ENCODE results near the gene RPN2. TPM values are rescaled to one million over a fixed set of nuclear protein-coding genes. Genes with fewer than 3 reads are reported as not detected.
"Not testable (repeated sequence)": the region's sequence is repeated elsewhere in the genome, so short reads cannot be mapped to it uniquely, and the experiment has no call there.

RPN2 gene
- polyA plus RNA-seq, 1 of the 3 experiments (the other 2 are of a cell fraction) = 420 TPM

- CTCF ChIA-PET = not testable (repeated sequence)
- WGBS (ENCODE audit: low lambda C conversion rate) = 80% methylated on average over 1 of the region's 33 CpGs
Measured at GRCh38 chr20:37150864-37151263, 28.3 kb upstream of the RPN2 start.

GRCh38 chr20:37151529-37151928 is 27.6 kb upstream of the RPN2 start:
- H3K9me3 ChIP-seq = no peaks in the 10 kb centered on the region
- H3K27ac ChIP-seq (ENCODE audit: low read depth in 2 of 2, low read length in 1 of 2) = no peak overlapping the region
- H3K36me3 ChIP-seq (replicated peaks in 1 of 2; ENCODE audit: control insufficient read depth in 1 of 2, insufficient read depth in 2 of 2, low read length in 1 of 2) = no peaks in the 10 kb centered on the region
- no peaks in the 10 kb centered on the region for H3K27me3 ChIP-seq (ENCODE audit: insufficient read depth)
- WGBS (ENCODE audit: low lambda C conversion rate) = 69% methylated on average over 3 of the region's 4 CpGs
- H3K9me2 ChIP-seq = no peaks in the 10 kb centered on the region
- ChIA-PET CTCF (no interaction called here), POLR2A (no interaction called here)
- H3K9ac ChIP-seq = no peak overlapping the region
- no peaks in the 10 kb centered on the region for H3F3A ChIP-seq (replicated peaks; ENCODE audit: insufficient read depth)
- no peak overlapping the region for H2AFZ ChIP-seq (ENCODE audit: low read depth)
- H3K4me3 ChIP-seq (ENCODE audit: low read depth in 2 of 2, low read length in 1 of 2) = no peak overlapping the region
- TF ChIP-seq MEF2A (IDR thresholded peaks at IDR 0.05; ENCODE audit: borderline replicate concordance, low read depth) (no peak), ELF1 (IDR thresholded peaks at IDR 0.05) (no peak), CHD2 (IDR thresholded peaks at IDR 0.05; ENCODE audit: low read length, partially characterized antibody) (no peak), EP300 (IDR thresholded peaks at IDR 0.05; ENCODE audit: borderline replicate concordance in 1 of 2, low read depth in 1 of 2, low read length in 1 of 2) (no peak), NFIC (IDR thresholded peaks at IDR 0.05; ENCODE audit: borderline replicate concordance) (no peak), RCOR1 (IDR thresholded peaks at IDR 0.05; ENCODE audit: low read length) (no peak), SIN3A (IDR thresholded peaks at IDR 0.05; ENCODE audit: borderline replicate concordance, low read depth, low read length) (no peak), GABPA (IDR thresholded peaks at IDR 0.05; ENCODE audit: low read depth) (no peak), FOXJ3 (CRISPR knock-in tag; IDR thresholded peaks at IDR 0.05) (no peak), GATA2 (CRISPR knock-in tag; IDR thresholded peaks at IDR 0.05) (no peak), RXRA (IDR thresholded peaks at IDR 0.05; ENCODE audit: borderline replicate concordance, low read depth) (no peak)
- H3K4me2 ChIP-seq = no peak overlapping the region
- no peaks in the 10 kb centered on the region for H3K79me2 ChIP-seq (ENCODE audit: insufficient read depth)
- no peaks in the 10 kb centered on the region for H3K4me1 ChIP-seq (ENCODE audit: control insufficient read depth in 1 of 2, insufficient read depth in 2 of 2, low read depth in 1 of 2, low read length in 1 of 2)
- DNase-seq = no peak
- no peaks in the 10 kb centered on the region for H4K20me1 ChIP-seq (ENCODE audit: insufficient read depth)

More at GRCh38 chr20:37150864-37151263, 28.3 kb upstream of the RPN2 start:
- H3K4me3 ChIP-seq (ENCODE audit: low read depth in 2 of 2, low read length in 1 of 2); POLR2A ChIA-PET; H4K20me1 ChIP-seq (ENCODE audit: insufficient read depth); H3K27ac ChIP-seq (ENCODE audit: low read depth in 2 of 2, low read length in 1 of 2); H3K9me2 ChIP-seq; H2AFZ ChIP-seq (ENCODE audit: low read depth); H3K27me3 ChIP-seq (ENCODE audit: insufficient read depth); H3K79me2 ChIP-seq (ENCODE audit: insufficient read depth); H3K36me3 ChIP-seq (replicated peaks in 1 of 2; ENCODE audit: control insufficient read depth in 1 of 2, insufficient read depth in 2 of 2, low read length in 1 of 2); H3K4me1 ChIP-seq (ENCODE audit: control insufficient read depth in 1 of 2, insufficient read depth in 2 of 2, low read depth in 1 of 2, low read length in 1 of 2); H3K4me2 ChIP-seq; H3F3A ChIP-seq (replicated peaks; ENCODE audit: insufficient read depth); DNase-seq; H3K9ac ChIP-seq; H3K9me3 ChIP-seq: not testable (repeated sequence)

- Histone ChIP-seq H3K27me3 (ENCODE audit: insufficient read depth) (no peaks in the 10 kb centered on the region), H3K36me3 (replicated peaks in 1 of 2; ENCODE audit: control insufficient read depth in 1 of 2, insufficient read depth in 2 of 2, low read length in 1 of 2) (no peaks in the 10 kb centered on the region), H2AFZ (ENCODE audit: low read depth) (no peak overlapping the region), H3K27ac (ENCODE audit: low read depth in 2 of 2, low read length in 1 of 2) (no peak overlapping the region), H3K79me2 (ENCODE audit: insufficient read depth) (no peaks in the 10 kb centered on the region), H3K9me3 (no peaks in the 10 kb centered on the region), H3K4me1 (ENCODE audit: control insufficient read depth in 1 of 2, insufficient read depth in 2 of 2, low read depth in 1 of 2, low read length in 1 of 2) (no peaks in the 10 kb centered on the region), H3K9ac (no peak overlapping the region), H3K9me2 (no peaks in the 10 kb centered on the region), H4K20me1 (ENCODE audit: insufficient read depth) (no peaks in the 10 kb centered on the region), H3K4me3 (ENCODE audit: low read depth in 2 of 2, low read length in 1 of 2) (no peak overlapping the region), H3F3A (replicated peaks; ENCODE audit: insufficient read depth) (no peaks in the 10 kb centered on the region), H3K4me2 (no peak overlapping the region)
- no peak for DNase-seq
- POLR2A ChIA-PET = no interaction called here
- 88% methylated on average over 7 of the region's 7 CpGs for whole genome bisulfite sequencing (ENCODE audit: low lambda C conversion rate)
- no peak for TF ChIP-seq EZH2phosphoT487 (IDR thresholded peaks at IDR 0.05; ENCODE audit: borderline replicate concordance, low read depth)
- TF ChIP-seq GABPA (IDR thresholded peaks at IDR 0.05; ENCODE audit: low read depth) = no peak
- no peak for TF ChIP-seq NFIC (IDR thresholded peaks at IDR 0.05; ENCODE audit: borderline replicate concordance)
- no peak for TF ChIP-seq MEF2A (IDR thresholded peaks at IDR 0.05; ENCODE audit: borderline replicate concordance, low read depth)
- TF ChIP-seq RAD21 (IDR thresholded peaks at IDR 0.05; ENCODE audit: low read length) = no peak
- no peak for TF ChIP-seq TAF1 (IDR thresholded peaks at IDR 0.05; ENCODE audit: borderline replicate concordance, low read depth, low read length)
- no peak for TF ChIP-seq SIN3A (IDR thresholded peaks at IDR 0.05; ENCODE audit: borderline replicate concordance, low read depth, low read length)
- no peak for TF ChIP-seq TCF12 (IDR thresholded peaks at IDR 0.05)
- TF ChIP-seq FOXJ3 (CRISPR knock-in tag; IDR thresholded peaks at IDR 0.05) = no peak
- TF ChIP-seq USF1 (IDR thresholded peaks at IDR 0.05; ENCODE audit: borderline replicate concordance, low read depth) = no peak
- TF ChIP-seq, protein P1, sequence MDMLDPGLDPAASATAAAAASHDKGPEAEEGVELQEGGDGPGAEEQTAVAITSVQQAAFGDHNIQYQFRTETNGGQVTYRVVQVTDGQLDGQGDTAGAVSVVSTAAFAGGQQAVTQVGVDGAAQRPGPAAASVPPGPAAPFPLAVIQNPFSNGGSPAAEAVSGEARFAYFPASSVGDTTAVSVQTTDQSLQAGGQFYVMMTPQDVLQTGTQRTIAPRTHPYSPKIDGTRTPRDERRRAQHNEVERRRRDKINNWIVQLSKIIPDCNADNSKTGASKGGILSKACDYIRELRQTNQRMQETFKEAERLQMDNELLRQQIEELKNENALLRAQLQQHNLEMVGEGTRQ (IDR thresholded peaks at IDR 0.05; ENCODE audit: borderline replicate concordance, low read depth, low read length) = no peak
- no peak for TF ChIP-seq JUND (IDR thresholded peaks at IDR 0.05)
- TF ChIP-seq MXI1 (IDR thresholded peaks at IDR 0.05; ENCODE audit: low read depth, low read length) = no peak
- no peak for TF ChIP-seq RFX5 (IDR thresholded peaks at IDR 0.05; ENCODE audit: low read length)
- no peak for TF ChIP-seq FOXM1 (IDR thresholded peaks at IDR 0.05; ENCODE audit: low read depth)
- TF ChIP-seq, protein P2, sequence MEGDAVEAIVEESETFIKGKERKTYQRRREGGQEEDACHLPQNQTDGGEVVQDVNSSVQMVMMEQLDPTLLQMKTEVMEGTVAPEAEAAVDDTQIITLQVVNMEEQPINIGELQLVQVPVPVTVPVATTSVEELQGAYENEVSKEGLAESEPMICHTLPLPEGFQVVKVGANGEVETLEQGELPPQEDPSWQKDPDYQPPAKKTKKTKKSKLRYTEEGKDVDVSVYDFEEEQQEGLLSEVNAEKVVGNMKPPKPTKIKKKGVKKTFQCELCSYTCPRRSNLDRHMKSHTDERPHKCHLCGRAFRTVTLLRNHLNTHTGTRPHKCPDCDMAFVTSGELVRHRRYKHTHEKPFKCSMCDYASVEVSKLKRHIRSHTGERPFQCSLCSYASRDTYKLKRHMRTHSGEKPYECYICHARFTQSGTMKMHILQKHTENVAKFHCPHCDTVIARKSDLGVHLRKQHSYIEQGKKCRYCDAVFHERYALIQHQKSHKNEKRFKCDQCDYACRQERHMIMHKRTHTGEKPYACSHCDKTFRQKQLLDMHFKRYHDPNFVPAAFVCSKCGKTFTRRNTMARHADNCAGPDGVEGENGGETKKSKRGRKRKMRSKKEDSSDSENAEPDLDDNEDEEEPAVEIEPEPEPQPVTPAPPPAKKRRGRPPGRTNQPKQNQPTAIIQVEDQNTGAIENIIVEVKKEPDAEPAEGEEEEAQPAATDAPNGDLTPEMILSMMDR (IDR thresholded peaks at IDR 0.05) = no peak
- CTCF ChIA-PET = no interaction called here
Measured at GRCh38 chr20:37152284-37152683, 26.8 kb upstream of the RPN2 start.
